H1 (cell line): ENCODE data around the gene USP17L19. TPM values are rescaled to one million over a fixed set of nuclear protein-coding genes. Genes with fewer than 3 reads are reported as not detected.
"Not testable (repeated sequence)": the region's sequence is repeated elsewhere in the genome, so short reads cannot be mapped to it uniquely, and the experiment has no call there.

Source experiments
- CTCF ChIA-PET: fragments of 300-600 bp; sonication (Branson Sonifier 250); formaldehyde crosslinking; loops from one replicate; lab custom pipeline; 2021; ENCODE audit not compliant: partially characterized antibody; lab: Charles Lee
- POLR2A ChIA-PET: fragments of 300-600 bp; sonication (Branson Sonifier 250); formaldehyde crosslinking; loops from one replicate; lab custom pipeline; 2021; ENCODE audit warnings: inconsistent platforms; ENCODE audit not compliant: partially characterized antibody; lab: Charles Lee
- DNase-seq, 2 experiments: peaks; one replicate each; pipeline versions ENCODE4 v3.0.0 to v3.0.0-alpha.2; 2010 to 2022; ENCODE audit warnings: low spot score in 2 of 2, low read depth in 1 of 2, mixed read lengths in 1 of 2
- FAIRE-seq: peaks from 2 replicates; lab custom pipeline; 2011; peaks lifted over from hg19 to GRCh38; lab: Jason Lieb, UNC
- H2AFZ ChIP-seq: 2 replicates; pipeline ENCODE4 v1.8.1; 2012; ENCODE audit warnings: low read length, inconsistent platforms
- H2AK5ac ChIP-seq: 2 replicates; pipeline ENCODE4 v1.6.1; 2013; ENCODE audit warnings: low read depth, low read length
- H2BK120ac ChIP-seq: replicated peaks from 2 replicates; pipeline ENCODE3; 2013; ENCODE audit warnings: low read depth, low read length, inconsistent platforms
- H2BK12ac ChIP-seq: 2 replicates; pipeline ENCODE4 v1.6.1; 2013; ENCODE audit warnings: low read depth, low read length
- H2BK15ac ChIP-seq: 2 replicates; pipeline ENCODE4 v1.6.1; 2013; ENCODE audit warnings: low read length
- H2BK20ac ChIP-seq: 2 replicates; pipeline ENCODE4 v1.6.1; 2013; ENCODE audit warnings: low read length
- H2BK5ac ChIP-seq: 2 replicates; pipeline ENCODE4 v1.6.1; 2013; ENCODE audit warnings: low read depth, low read length
- H3K14ac ChIP-seq: 2 replicates; pipeline ENCODE4 v1.6.1; 2013; ENCODE audit warnings: inconsistent platforms; ENCODE audit not compliant: insufficient read length
- H3K18ac ChIP-seq: 2 replicates; pipeline ENCODE4 v1.6.1; 2013; ENCODE audit warnings: low read length; ENCODE audit errors: extremely low read depth
- H3K23ac ChIP-seq: 2 replicates; pipeline ENCODE4 v1.6.1; 2013; ENCODE audit warnings: inconsistent platforms; ENCODE audit not compliant: insufficient read length
- H3K23me2 ChIP-seq: 2 replicates; pipeline ENCODE4 v1.6.1; 2013; ENCODE audit warnings: low read depth, low read length
- H3K27ac ChIP-seq: 2 replicates; pipeline ENCODE4 v1.6.1; 2011; ENCODE audit warnings: low read depth, low read length, inconsistent platforms
- H3K27me3 ChIP-seq, 4 experiments: replicated peaks in 1 of 4; 1 replicate in 1 of 4; 2 replicates in 3 of 4; pipeline versions ENCODE4 v1.6.1 to v1.8.1; 2011 to 2013; ENCODE audit warnings: low read length in 3 of 4, mild to moderate bottlenecking in 3 of 4, inconsistent platforms in 2 of 4, mixed read lengths in 2 of 4, moderate library complexity in 1 of 4; ENCODE audit not compliant: control insufficient read depth in 3 of 4, insufficient read depth in 3 of 4; ENCODE audit errors: extremely low read depth in 1 of 4
- H3K36me3 ChIP-seq, 4 experiments: 2 replicates each; pipeline versions ENCODE4 v1.6.1 to v1.8.1; 2011 to 2013; ENCODE audit warnings: mild to moderate bottlenecking in 4 of 4, low read length in 3 of 4, moderate library complexity in 2 of 4, control low read depth in 1 of 4, inconsistent platforms in 1 of 4; ENCODE audit not compliant: insufficient read depth in 4 of 4, control insufficient read depth in 2 of 4
- H3K4ac ChIP-seq: replicated peaks from 2 replicates; pipeline ENCODE3; 2013; ENCODE audit warnings: low read length, low read depth, mixed read lengths, inconsistent platforms; ENCODE audit not compliant: insufficient read length
- H3K4me1 ChIP-seq, 4 experiments: replicated peaks in 1 of 4; 1 replicate in 1 of 4; 2 replicates in 3 of 4; pipeline versions ENCODE4 v1.6.1 to v1.8.1; 2011 to 2013; ENCODE audit warnings: low read length in 3 of 4, inconsistent platforms in 2 of 4, mixed read lengths in 1 of 4; ENCODE audit not compliant: insufficient read depth in 4 of 4, control insufficient read depth in 3 of 4
- H3K4me2 ChIP-seq, 2 experiments: 2 replicates each; pipeline versions ENCODE4 v1.6.1 to v1.8.1; 2011 to 2013; ENCODE audit warnings: low read depth in 2 of 2, low read length in 2 of 2, control low read depth in 1 of 2, inconsistent platforms in 1 of 2, mild to moderate bottlenecking in 1 of 2; ENCODE audit not compliant: insufficient read depth in 1 of 2
- H3K4me3 ChIP-seq, 4 experiments: fragments of 200-600, 300-600 bp in 1 of 4; sonication (generic), shearing (Covaris generic), sonication (Bioruptor Twin) in 1 of 4; 2 replicates each; pipeline versions ENCODE4 v1.5.1 to v1.8.1; 2011 to 2016; ENCODE audit warnings: low read length in 4 of 4, low read depth in 3 of 4, control low read depth in 2 of 4, inconsistent platforms in 2 of 4, mild to moderate bottlenecking in 2 of 4, mixed read lengths in 1 of 4, moderate library complexity in 1 of 4; ENCODE audit not compliant: insufficient read depth in 2 of 4; ENCODE audit errors: extremely low read depth in 1 of 4
- H3K56ac ChIP-seq: replicated peaks from 2 replicates; pipeline ENCODE3; 2013; ENCODE audit warnings: low read depth, mild to moderate bottlenecking, mixed read lengths, low read length, inconsistent platforms; ENCODE audit not compliant: insufficient read length
- H3K79me1 ChIP-seq: 2 replicates; pipeline ENCODE4 v1.6.1; 2013; ENCODE audit warnings: low read depth, low read length, control low read depth
- H3K79me2 ChIP-seq, 2 experiments: 2 replicates each; pipeline versions ENCODE4 v1.6.1 to v1.8.1; 2012 to 2013; ENCODE audit warnings: low read length in 2 of 2, mild to moderate bottlenecking in 2 of 2, inconsistent platforms in 1 of 2; ENCODE audit not compliant: insufficient read depth in 2 of 2, control insufficient read depth in 1 of 2
- H3K9ac ChIP-seq, 4 experiments: replicated peaks in 1 of 4; 1 replicate in 1 of 4; 2 replicates in 3 of 4; pipeline versions ENCODE4 v1.6.1 to v1.8.1; 2011 to 2013; ENCODE audit warnings: low read depth in 3 of 4, low read length in 3 of 4, control low read depth in 2 of 4, mild to moderate bottlenecking in 2 of 4, moderate library complexity in 2 of 4, inconsistent platforms in 1 of 4; ENCODE audit errors: extremely low read depth in 1 of 4
- H3K9me3 ChIP-seq, 2 experiments: 2 replicates each; pipeline versions ENCODE4 v1.6.1 to v1.8.1; 2012 to 2013; ENCODE audit warnings: mild to moderate bottlenecking in 2 of 2, moderate library complexity in 2 of 2, control low read depth in 1 of 2, inconsistent platforms in 1 of 2, low read depth in 1 of 2, low read length in 1 of 2, mixed read lengths in 1 of 2; ENCODE audit not compliant: insufficient read depth in 2 of 2
- H4K20me1 ChIP-seq, 2 experiments: replicated peaks in 1 of 2; 2 replicates each; pipeline versions ENCODE3 to v1.8.1; 2011 to 2013; ENCODE audit warnings: inconsistent platforms in 2 of 2, low read length in 2 of 2, mild to moderate bottlenecking in 1 of 2; ENCODE audit not compliant: insufficient read depth in 2 of 2, control insufficient read depth in 1 of 2
- H4K5ac ChIP-seq: 2 replicates; pipeline ENCODE4 v1.6.1; 2013; ENCODE audit warnings: low read length, low read depth, mixed read lengths, inconsistent platforms; ENCODE audit not compliant: insufficient read length
- H4K8ac ChIP-seq: 2 replicates; pipeline ENCODE4 v1.8.0; 2013; ENCODE audit warnings: mild to moderate bottlenecking, moderate library complexity, low read length, inconsistent platforms; ENCODE audit not compliant: insufficient read depth; ENCODE audit errors: extremely low read depth
- H4K91ac ChIP-seq: replicated peaks from 2 replicates; pipeline ENCODE3; 2013; ENCODE audit warnings: low read length, mixed read lengths, inconsistent platforms; ENCODE audit not compliant: insufficient read length
- WGBS, 2 experiments: shearing (Covaris generic) in 1 of 2; methylation state at CpG; one replicate each; pipeline versions ENCODE4 v1.1.6 to v1.1.7; 2013 to 2015; ENCODE audit warnings: low lambda C conversion rate in 2 of 2, mixed read lengths in 2 of 2, inconsistent platforms in 1 of 2, low coverage in 1 of 2, missing lambda C conversion rate in 1 of 2; ENCODE audit not compliant: insufficient replicate concordance in 2 of 2, insufficient coverage in 1 of 2, insufficient read length in 1 of 2; ENCODE audit errors: extremely low coverage in 1 of 2, missing lambda C conversion rate in 1 of 2; 5-methylcytosine and 5-hydroxymethylcytosine counted together
- polyA plus RNA-seq, 7 experiments: library from polyadenylated mRNA; depleted of rRNA in 3 of 7; stranded (reverse) in 5 of 7; unstranded in 2 of 7; fragments of >200 nt in 5 of 7; fragments of 200-250 nt in 2 of 7; gene quantifications; 1 replicate in 5 of 7; 2 replicates in 1 of 7; 4 replicates in 1 of 7; pipeline versions ENCODE4 v1.2.1 to v1.2.3, GENCODE V29; 2011 to 2013; ENCODE audit warnings: missing spikeins in 2 of 7, mixed read lengths in 2 of 7
- total RNA-seq: library from RNA; stranded (reverse); fragmentation: NEBNext Ultra II Directional; extraction: Animal tissue kit (Norgen Biotek cat#: 25700); gene quantifications from 2 replicates; pipeline ENCODE4 v1.2.1, GENCODE V29; 2021

Gene USP17L19
- total and polyA plus RNA-seq, 2 of the 8 experiments (the other 6 are each of a cell fraction or from before 2014, with no cell fraction given): not detected

- H3K18ac ChIP-seq, CTCF ChIA-PET, H3K79me1 ChIP-seq, H3K9ac ChIP-seq, H4K20me1 ChIP-seq, H2BK12ac ChIP-seq, H4K5ac ChIP-seq, H3K4me2 ChIP-seq, H3K9me3 ChIP-seq, H3K56ac ChIP-seq, H4K8ac ChIP-seq, H3K36me3 ChIP-seq, H4K91ac ChIP-seq, H3K4me1 ChIP-seq, H2BK15ac ChIP-seq, FAIRE-seq, H2AFZ ChIP-seq, H3K23me2 ChIP-seq, DNase-seq, H3K79me2 ChIP-seq, POLR2A ChIA-PET, H3K4ac ChIP-seq, H2BK120ac ChIP-seq, H2AK5ac ChIP-seq, H3K23ac ChIP-seq, H3K27ac ChIP-seq, H2BK5ac ChIP-seq, H3K14ac ChIP-seq, H3K4me3 ChIP-seq, H3K27me3 ChIP-seq, H2BK20ac ChIP-seq: not testable (repeated sequence)
- no CpG with 5 or more reads among the region's 15 CpGs for WGBS, 2 experiments
Measured at GRCh38 chr4:9234085-9234484, 19.1 kb upstream of the USP17L19 start, which contains the start of gene USP17L15. Gene USP17L15 (plus strand): TSS chr4:9234385. CDS start chr4:9234385, 0 bp downstream.

- H2BK120ac ChIP-seq, FAIRE-seq, H4K8ac ChIP-seq, H2BK12ac ChIP-seq, H3K18ac ChIP-seq, H2BK20ac ChIP-seq, H3K14ac ChIP-seq, H2BK5ac ChIP-seq, CTCF ChIA-PET, H3K4me1 ChIP-seq, H4K20me1 ChIP-seq, DNase-seq, H4K5ac ChIP-seq, H3K4me3 ChIP-seq, H3K4ac ChIP-seq, H4K91ac ChIP-seq, POLR2A ChIA-PET, H3K36me3 ChIP-seq, H3K27ac ChIP-seq, H3K56ac ChIP-seq, H3K79me1 ChIP-seq, H3K4me2 ChIP-seq, H2AFZ ChIP-seq, H3K23me2 ChIP-seq, H3K23ac ChIP-seq, H3K9ac ChIP-seq, H3K27me3 ChIP-seq, H2AK5ac ChIP-seq, H2BK15ac ChIP-seq, H3K79me2 ChIP-seq: not testable (repeated sequence)
- peaks cover 5 to 13% of the 10 kb centered on the region in 2 experiments for H3K9me3 ChIP-seq
- 82% methylated on average over 12 of the region's 12 CpGs; no CpG with 5 or more reads in 1 of the 2 experiments for WGBS, 2 experiments
Measured at GRCh38 chr4:9238461-9238860, 14.7 kb upstream of the USP17L19 start.
